Mammary epithelial cell (primary cell): ENCODE measurements around the gene TCF20.

Experiments used
- CTCF ChIP-seq, 2 donors: IDR thresholded peaks in 1 of 2; conservative IDR thresholded peaks in 1 of 2; 2 replicates each; pipeline ENCODE4 v1.5.1; 2011 to 2012; ENCODE audit warnings: inconsistent platforms in 2 of 2, low read length in 2 of 2, mild to moderate bottlenecking in 2 of 2, control low read depth in 1 of 2, low read depth in 1 of 2; ENCODE audit not compliant: insufficient read depth in 1 of 2; ENCODE audit errors: extremely low read depth in 1 of 2
- EZH2 ChIP-seq: IDR thresholded peaks from 2 replicates; pipeline ENCODE4 v1.6.1; 2012; ENCODE audit warnings: low read length, inconsistent platforms, borderline replicate concordance

- no peak for TF ChIP-seq CTCF (conservative IDR thresholded peaks at IDR 0.05 in 1 of 2, IDR thresholded peaks at IDR 0.05 in 1 of 2; ENCODE audit: extremely low read depth in 1 of 2, insufficient read depth in 1 of 2, low read depth in 1 of 2, low read length in 2 of 2)
- TF ChIP-seq EZH2: no peak
These were observed 27.3 kb upstream of the TCF20 start for GRCh38 chr22:42297778-42298177.
